HG02763 (cell line): Measurements from ENCODE around the gene SOHLH1.

ENCODE experiments used
- ATAC-seq: cut with Tn5 transposase; IDR thresholded peaks from one replicate; pipeline ENCODE4 v1.9.1; 2021; ENCODE audit warnings: mild to moderate bottlenecking, moderate library complexity; ENCODE audit not compliant: unreplicated experiment

SOHLH1 gene

GRCh38 chr9:135662758-135663450 lies 36.4 kb downstream of the SOHLH1 start, which contains the start of gene LCN9:
Gene LCN9, plus strand, starts transcription at chr9:135663309. Its CDS starts 13 bp downstream, at chr9:135663322.
- ATAC-seq = no peak

DNA sequence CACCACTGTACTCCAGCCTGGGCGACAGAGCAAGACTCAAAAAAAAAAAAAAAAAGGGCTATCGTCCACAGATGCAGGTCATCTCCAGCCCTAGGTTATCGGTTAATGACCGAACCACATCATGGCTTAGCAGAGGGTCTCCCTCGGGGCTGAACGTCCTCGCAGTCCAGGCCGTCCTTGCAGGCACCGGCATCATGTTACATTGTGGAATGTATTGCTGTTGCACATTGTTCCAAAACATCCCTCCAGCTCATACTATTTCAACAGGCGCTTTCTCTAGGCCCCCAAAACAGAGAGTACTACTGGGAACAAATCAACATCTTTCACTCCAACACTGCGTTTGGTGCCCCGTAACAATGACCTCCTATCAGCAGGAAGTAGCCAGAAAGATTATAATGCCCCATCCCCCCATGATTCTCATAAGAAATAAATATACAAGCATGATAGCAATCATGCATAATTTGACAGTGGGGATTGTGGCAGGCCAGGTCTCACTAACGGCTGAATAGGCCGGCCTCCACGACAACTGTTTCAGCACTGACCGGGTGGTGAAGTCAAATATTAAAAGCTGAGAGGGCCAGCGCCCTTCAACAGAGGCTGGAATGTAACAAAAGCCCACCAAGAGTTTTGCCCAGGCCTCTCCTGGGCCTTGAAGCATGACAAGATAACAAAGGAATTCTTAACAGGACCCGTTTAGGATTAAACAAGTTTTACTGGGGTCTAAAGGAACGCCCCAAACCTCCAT lies 37.3 kb downstream of the SOHLH1 start:
- no peak for ATAC-seq

DNA sequence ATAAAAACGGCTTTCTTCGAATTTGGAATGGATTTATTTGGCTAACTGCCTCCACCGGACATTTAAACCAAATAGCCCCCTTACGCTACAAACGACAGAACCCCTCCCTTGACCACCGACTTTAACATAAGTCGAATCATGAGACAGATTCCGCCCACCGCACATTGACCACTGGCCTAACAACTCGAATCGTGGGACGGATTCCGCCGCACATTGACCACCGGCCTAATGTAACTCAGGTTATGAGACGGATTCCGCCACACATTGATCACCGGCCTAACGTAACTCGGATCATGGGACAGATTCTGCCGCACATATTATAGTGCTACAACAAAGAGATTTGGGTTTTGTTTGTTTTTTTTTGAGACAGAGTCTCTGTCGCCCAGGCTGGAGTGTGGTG lies 38.9 kb downstream of the SOHLH1 start:
- no peak for ATAC-seq

DNA sequence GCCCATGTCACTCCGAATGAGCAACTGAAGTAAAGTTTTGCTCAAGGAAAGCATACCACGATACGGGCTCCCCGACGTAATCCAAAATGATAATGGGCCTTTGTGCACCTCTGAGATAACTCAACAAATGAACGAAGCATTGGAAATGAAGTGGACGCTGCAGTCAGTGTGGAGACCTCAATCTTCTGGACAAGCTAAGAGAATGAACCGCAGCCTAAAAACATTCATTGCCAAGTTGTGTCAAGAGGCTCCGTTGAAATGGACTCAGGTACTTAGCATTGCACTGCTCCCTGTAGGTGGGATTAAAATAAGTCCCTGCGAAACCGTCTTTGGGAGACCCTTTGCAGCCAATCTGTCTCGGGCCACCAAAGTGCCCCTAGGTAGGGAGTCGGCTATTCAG lies 40.0 kb downstream of the SOHLH1 start:
- ATAC-seq = no peak

DNA sequence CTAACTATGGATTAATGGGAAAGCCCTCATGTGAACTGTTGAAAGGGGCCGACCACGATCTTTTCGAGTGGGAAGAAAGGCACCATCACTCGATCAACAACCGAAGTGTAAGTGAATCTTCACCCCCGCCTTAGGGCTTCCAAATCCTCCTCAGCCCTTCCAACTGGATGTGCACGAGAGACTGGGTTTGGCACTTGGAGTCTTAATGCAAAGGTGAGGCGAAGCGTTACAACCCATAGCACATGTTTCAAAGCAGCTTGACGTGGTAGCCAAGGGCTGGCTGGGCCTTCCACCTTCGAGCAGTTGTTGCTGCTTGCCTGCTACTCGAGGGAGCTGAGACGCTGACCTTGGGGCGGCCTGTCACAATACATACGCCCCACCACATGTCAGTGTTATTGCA lies 41.9 kb downstream of the SOHLH1 start:
- ATAC-seq = no peak

- ATAC-seq = no peak
These were observed 44.0 kb downstream of the SOHLH1 start for GRCh38 chr9:135655317-135655716.

DNA sequence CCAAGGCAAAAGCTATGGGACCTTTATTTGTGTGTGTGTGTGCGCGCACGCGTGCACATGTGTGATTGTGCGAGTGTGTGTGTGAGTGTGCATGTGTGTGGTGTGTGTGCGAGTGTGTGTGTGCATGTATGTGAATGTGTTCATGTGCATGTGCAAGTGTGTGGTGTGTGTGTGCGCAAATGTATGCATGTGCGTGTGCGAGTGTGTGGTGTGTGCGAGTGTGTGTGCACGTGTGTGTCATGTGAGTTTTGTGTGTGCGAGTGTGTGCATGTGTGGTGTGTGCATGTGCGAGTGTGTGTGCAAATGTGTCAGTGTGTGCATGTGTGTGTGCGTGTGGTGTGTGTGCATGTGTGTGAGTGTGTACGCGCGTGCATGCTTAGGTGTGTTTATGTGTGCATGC lies 48.9 kb downstream of the SOHLH1 start:
- ATAC-seq = no peak

DNA sequence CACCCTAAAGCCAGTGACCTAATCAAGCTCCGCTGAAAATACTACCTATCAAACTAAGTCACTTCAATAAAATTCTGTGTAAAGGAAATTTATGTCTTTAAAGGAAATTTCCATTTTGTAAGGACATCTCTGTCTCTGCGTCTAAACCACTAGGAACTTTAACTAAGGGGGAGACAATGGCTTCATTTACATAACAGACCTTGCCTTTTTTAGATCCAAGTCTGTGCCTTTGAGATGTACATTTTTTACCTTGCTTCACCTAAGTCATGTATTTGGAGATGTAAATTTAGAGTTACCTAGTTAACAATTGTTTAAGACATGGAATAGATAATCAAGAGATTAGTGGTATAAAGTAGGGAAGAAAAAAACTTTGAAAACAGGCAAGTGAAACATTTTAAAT lies 49.8 kb downstream of the SOHLH1 start:
- no peak for ATAC-seq

- no peak for ATAC-seq
These were observed 50.5 kb downstream of the SOHLH1 start for GRCh38 chr9:135648494-135649410.

- ATAC-seq = no peak
These were observed 51.4 kb downstream of the SOHLH1 start for GRCh38 chr9:135647884-135648283.

- ATAC-seq = no peak
These were observed 54.6 kb downstream of the SOHLH1 start for GRCh38 chr9:135644631-135645218.
